Astrocyte of the cerebellum (primary cell): Measurements from ENCODE around the gene PDE6B.

ENCODE experiments used
- DNase-seq: peaks from one replicate; pipeline ENCODE4 v3.0.0-alpha.2; 2011; ENCODE audit warnings: low read depth
- H3K4me3 ChIP-seq: 2 replicates; pipeline ENCODE4 v1.5.1; 2011; ENCODE audit warnings: mild to moderate bottlenecking, low read depth, low read length, moderate library complexity
- CTCF ChIP-seq: IDR thresholded peaks from 2 replicates; pipeline ENCODE4 v1.5.1; 2012; ENCODE audit warnings: low read length, low read depth, moderate library complexity, mild to moderate bottlenecking; ENCODE audit errors: missing control alignments
- in situ Hi-C: cut with HindIII; loops from 2 replicates; pipeline ENCODE4 v1.10.0; 2017; ENCODE audit warnings: low sequenced_read_pairs

Gene PDE6B

DNA sequence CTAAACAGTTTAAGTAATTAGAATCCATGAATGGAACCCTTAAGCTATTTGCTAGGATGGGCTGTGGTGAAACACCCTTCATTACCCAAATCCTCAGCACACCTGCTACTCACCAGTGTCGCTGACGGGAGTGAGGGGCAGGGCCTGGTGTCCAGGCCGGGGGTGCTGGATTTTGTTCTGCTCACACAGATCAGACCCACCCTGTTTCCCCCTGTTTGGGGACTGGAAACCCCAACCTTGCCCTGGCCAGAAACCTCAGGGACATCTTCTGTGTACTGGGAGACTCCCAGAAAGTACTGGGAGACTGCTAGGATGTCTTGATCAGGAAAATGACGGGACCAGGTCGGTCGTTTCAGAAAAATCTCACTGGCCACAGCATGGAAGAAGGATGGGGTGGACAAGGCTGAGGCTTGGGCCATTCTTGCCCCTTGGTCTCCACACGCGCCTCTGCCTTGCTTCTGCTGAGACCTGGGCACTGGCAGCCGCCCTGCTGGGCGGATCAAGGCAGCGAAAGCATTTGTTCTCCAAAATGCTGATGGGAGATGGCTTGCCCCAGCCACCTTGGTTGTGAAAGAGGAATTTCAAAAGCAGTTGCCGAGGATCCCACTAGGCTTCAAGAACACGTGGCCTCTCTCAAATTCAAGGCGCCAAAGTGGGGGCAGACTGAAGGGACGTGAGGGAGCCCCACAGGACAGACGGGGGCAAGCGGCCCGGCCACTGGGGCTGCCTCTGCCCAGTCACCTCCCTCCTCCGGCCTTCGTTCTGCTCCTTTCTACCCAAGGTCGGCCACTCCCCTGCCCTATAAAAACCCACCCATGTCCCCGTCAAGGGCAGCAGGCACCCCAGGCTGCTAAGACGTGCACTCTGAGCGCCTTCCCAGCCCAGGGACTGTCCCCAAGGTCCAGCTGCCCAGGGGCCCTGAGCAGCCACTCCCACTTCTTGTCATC, 23.5 kb upstream of the PDE6B start:
- no peak for DNase-seq
- in situ Hi-C loops: no loop called here
- H3K4me3 ChIP-seq: no peak overlapping the region
- no peak for TF ChIP-seq CTCF

GRCh38 chr4:602559-602942, 22.8 kb upstream of the PDE6B start:
- no peak for DNase-seq
- peak; percentile 9 for TF ChIP-seq CTCF
- H3K4me3 ChIP-seq: no peak overlapping the region

DNA sequence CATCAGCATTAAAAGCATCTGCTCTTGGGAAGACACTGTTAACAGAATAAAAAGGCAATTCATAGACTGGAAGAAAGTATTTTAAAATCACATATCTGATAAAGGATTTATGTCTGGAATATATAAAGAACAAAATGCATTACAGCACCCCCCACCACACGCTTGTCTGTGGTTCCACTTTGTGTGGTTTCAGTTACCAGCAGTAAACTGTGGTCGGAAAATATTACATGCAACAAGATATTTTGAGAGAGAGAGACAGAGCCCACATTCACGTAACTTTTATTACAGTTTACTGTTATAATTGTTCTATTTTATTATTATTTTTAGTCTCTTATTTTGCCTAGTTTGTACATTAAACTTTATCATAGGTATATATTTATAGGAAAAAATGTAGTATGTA, 21.2 kb upstream of the PDE6B start:
- no peak for DNase-seq
- in situ Hi-C loops: no loop called here
- no peak for TF ChIP-seq CTCF
- H3K4me3 ChIP-seq: no peak overlapping the region

More at GRCh38 chr4:602559-602942, 22.8 kb upstream of the PDE6B start:
- in situ Hi-C loops: no loop called here

DNA sequence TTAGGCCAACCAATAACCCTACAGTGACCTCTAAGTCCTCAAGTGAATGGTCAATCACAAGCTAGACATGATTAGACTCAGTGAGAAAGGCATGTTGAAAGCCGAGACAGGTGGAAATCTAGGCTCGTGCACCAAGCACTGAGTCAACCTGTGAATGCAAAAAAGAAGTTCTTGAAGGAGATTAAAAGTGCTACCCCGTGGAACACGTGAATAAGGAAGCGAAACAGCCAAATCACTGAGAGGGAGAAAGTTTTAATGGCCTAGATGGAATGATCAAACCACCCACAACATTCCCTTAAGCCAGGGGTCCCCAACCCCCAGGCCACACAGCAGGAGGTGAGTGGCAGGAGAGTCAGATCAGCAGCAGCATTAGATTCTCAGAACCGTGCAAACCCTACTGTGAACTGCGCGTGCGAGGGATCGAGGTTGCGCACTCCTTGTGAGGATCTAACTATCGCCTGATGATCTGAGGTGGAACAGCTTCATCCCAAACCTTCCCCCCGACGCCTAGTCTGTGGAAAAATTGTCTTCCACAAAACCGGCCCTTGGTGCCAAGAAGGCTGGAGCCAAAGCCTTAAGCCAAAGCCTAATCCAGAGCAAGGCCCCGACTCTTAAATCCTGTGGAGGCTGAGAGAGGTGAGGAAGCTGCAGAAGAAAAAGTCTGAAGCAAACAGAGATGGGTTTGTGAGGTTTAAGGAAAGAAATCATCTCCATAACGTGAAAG, 19.5 kb upstream of the PDE6B start:
- TF ChIP-seq CTCF: no peak
- no peak for DNase-seq
- in situ Hi-C loops: no loop called here
- H3K4me3 ChIP-seq: no peak overlapping the region

- H3K4me3 ChIP-seq: no peak overlapping the region
- DNase-seq: no peak
- in situ Hi-C loops: no loop called here
- TF ChIP-seq CTCF: no peak
Observed at GRCh38 chr4:608236-608635, 17.1 kb upstream of the PDE6B start.

- no peak for TF ChIP-seq CTCF
- DNase-seq: no peak
- no peak overlapping the region for H3K4me3 ChIP-seq
- in situ Hi-C loops: no loop called here
Observed at GRCh38 chr4:609400-610050, 15.8 kb upstream of the PDE6B start.
